DOHH2 (cell line): Measurements from ENCODE around the gene GLP2R.

Experiments
- EZH2phosphoT487 ChIP-seq: fragments of 200-600 bp; sonication (generic); IDR thresholded peaks from 2 replicates; pipeline ENCODE4 v1.6.1; 2017; ENCODE audit warnings: borderline replicate concordance, mild to moderate bottlenecking, antibody characterized with exemption, low read length, moderate library complexity, mixed read lengths
- TF ChIP-seq, protein P1 (sequence below): fragments of 200-600 bp; sonication (generic); IDR thresholded peaks from one replicate; pipeline ENCODE4 v1.5.1; 2014; ENCODE audit warnings: antibody characterized with exemption, mild to moderate bottlenecking, low read depth, low read length; ENCODE audit not compliant: poor library complexity, severe bottlenecking

DNA sequence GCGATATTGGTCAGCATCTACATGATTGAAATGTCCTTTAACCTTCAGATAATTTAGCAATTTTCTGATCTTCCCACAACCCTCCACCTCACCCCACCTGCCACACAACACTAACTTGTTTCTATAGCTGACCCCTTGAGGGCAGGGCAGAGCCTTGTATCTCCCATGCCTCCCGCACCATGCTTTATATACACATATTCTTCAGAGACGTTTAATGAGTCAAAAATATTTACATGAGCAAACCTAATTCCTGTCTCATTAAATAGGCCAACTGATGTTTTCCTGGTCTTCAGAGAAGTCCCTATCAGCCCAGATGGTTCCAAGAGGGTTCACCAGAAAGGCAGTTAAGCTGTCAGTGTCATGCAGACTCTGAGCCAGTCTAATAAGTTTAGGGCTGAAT lies 27.7 kb upstream of the GLP2R start:
- TF ChIP-seq, protein P1, sequence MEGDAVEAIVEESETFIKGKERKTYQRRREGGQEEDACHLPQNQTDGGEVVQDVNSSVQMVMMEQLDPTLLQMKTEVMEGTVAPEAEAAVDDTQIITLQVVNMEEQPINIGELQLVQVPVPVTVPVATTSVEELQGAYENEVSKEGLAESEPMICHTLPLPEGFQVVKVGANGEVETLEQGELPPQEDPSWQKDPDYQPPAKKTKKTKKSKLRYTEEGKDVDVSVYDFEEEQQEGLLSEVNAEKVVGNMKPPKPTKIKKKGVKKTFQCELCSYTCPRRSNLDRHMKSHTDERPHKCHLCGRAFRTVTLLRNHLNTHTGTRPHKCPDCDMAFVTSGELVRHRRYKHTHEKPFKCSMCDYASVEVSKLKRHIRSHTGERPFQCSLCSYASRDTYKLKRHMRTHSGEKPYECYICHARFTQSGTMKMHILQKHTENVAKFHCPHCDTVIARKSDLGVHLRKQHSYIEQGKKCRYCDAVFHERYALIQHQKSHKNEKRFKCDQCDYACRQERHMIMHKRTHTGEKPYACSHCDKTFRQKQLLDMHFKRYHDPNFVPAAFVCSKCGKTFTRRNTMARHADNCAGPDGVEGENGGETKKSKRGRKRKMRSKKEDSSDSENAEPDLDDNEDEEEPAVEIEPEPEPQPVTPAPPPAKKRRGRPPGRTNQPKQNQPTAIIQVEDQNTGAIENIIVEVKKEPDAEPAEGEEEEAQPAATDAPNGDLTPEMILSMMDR, result no peak
- no peak for TF ChIP-seq EZH2phosphoT487
